ENCODE data around the gene NEFH.

- TF ChIP-seq CTCF (IDR thresholded peaks at IDR 0.05 in 2 of 3, conservative IDR thresholded peaks at IDR 0.05 in 1 of 3; ENCODE audit: borderline replicate concordance in 1 of 3, insufficient read depth in 1 of 3, low read depth in 2 of 3, low read length in 2 of 3): no peak
- no peak for TF ChIP-seq JUND (IDR thresholded peaks at IDR 0.05)
- TF ChIP-seq ZFX (IDR thresholded peaks at IDR 0.05): no peak
- TF ChIP-seq YY1 (IDR thresholded peaks at IDR 0.05; ENCODE audit: extremely low read depth, insufficient replicate concordance, low read depth, low read length): no peak
- TF ChIP-seq POLR2A (IDR thresholded peaks at IDR 0.05; ENCODE audit: borderline replicate concordance, extremely low read depth, insufficient read depth, insufficient read length): no peak
- TF ChIP-seq ZNF274 (IDR thresholded peaks at IDR 0.05; ENCODE audit: low read depth, low read length): no peak
- TF ChIP-seq SRF (IDR thresholded peaks at IDR 0.05; ENCODE audit: low read depth): no peak
These were observed 31.3 kb downstream of the NEFH start for GRCh38 chr22:29511126-29511862.
